Measurements from ENCODE around the gene LHFPL6. TPM values are rescaled to one million over a fixed set of nuclear protein-coding genes. Genes with fewer than 3 reads are reported as not detected.

The LHFPL6 gene
- total RNA-seq, 1 donor: 45.2 TPM

DNA sequence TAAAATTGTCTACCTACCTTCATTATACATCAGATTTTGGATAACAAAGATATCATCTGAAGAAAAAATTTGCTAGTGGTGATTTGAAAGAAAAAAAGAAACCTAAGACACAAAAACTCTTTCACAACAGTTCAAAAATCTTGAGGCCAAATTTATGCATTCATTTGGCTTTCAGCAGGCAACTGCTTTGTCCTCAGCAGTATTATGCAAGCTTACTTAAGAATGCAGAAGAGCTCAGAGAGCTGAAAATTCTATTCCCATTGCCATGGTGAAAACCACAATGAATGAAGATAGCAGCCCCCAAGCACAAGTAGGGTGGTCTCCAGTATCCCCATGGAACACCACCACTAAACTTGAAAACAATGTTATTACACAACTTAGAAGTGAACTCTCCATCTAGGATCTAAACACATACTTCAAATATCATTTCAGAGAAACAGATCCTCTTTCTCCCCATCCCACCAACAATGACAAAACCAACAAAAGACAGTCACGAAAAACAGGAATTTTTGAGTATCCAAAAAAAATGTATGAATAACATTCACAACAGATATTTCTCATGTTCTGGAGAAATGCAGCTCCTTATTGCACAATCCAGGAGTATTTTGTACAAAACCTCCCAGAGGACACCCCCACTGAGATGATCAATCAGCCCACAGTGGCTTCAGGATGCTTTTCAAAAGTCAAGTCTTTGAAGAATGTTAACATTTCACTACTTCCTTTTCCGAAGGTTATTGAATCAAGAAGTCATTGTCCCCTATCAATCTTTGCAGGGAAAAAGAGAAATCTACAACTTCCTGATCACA is 192.7 kb downstream of the LHFPL6 start:
- TF ChIP-seq, protein P1, sequence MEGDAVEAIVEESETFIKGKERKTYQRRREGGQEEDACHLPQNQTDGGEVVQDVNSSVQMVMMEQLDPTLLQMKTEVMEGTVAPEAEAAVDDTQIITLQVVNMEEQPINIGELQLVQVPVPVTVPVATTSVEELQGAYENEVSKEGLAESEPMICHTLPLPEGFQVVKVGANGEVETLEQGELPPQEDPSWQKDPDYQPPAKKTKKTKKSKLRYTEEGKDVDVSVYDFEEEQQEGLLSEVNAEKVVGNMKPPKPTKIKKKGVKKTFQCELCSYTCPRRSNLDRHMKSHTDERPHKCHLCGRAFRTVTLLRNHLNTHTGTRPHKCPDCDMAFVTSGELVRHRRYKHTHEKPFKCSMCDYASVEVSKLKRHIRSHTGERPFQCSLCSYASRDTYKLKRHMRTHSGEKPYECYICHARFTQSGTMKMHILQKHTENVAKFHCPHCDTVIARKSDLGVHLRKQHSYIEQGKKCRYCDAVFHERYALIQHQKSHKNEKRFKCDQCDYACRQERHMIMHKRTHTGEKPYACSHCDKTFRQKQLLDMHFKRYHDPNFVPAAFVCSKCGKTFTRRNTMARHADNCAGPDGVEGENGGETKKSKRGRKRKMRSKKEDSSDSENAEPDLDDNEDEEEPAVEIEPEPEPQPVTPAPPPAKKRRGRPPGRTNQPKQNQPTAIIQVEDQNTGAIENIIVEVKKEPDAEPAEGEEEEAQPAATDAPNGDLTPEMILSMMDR (IDR thresholded peaks at IDR 0.05; ENCODE audit: insufficient read depth, low read length): no peak
- DNase-seq (ENCODE audit: low read depth): peak; percentile 94
- no peak overlapping the region for H3K4me3 ChIP-seq (ENCODE audit: low read depth, low read length)

DNA sequence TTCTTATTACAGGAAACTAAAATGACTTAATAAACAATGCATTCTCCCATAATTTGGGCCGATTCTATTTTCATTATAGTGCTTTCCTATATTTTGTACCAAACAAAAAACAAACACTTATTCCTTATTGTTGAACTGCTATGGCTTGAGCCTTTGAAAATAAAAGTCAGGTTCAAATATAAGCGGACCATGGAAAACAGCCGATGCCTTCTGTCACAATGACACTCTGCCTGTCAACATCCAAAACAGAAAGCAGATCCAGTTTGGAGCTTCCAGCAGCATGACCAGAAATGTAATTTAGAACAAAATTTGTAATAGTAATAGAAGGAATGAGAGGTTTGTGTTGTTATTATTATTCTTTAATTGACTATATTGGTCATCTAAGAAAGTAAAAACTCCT is 194.5 kb downstream of the LHFPL6 start:
- no peak for DNase-seq (ENCODE audit: low read depth)
- no peak overlapping the region for H3K4me3 ChIP-seq (ENCODE audit: low read depth, low read length)
- TF ChIP-seq, protein P1 (IDR thresholded peaks at IDR 0.05; ENCODE audit: insufficient read depth, low read length): no peak

DNA sequence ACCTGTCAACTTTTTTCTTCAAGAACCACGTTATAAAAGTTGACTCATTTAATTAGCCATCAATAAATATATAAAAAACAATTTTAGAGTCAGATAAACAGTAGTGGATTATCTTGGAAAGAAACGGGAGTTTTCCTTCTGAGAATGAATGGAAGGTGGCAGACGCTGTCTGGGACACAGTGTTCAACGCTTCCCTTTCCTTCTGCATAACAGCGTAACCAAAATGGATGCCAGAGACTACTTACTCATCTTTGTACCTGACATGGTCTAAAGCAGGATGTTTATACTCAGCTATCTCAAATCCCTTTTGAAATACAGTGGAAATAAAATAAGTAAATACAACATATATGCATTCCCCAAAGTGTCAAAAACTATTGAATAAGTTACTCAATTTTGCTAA is 195.2 kb downstream of the LHFPL6 start:
- H3K4me3 ChIP-seq (ENCODE audit: low read depth, low read length): no peak overlapping the region
- DNase-seq (ENCODE audit: low read depth): no peak
- TF ChIP-seq, protein P1 (IDR thresholded peaks at IDR 0.05; ENCODE audit: insufficient read depth, low read length): no peak

DNA sequence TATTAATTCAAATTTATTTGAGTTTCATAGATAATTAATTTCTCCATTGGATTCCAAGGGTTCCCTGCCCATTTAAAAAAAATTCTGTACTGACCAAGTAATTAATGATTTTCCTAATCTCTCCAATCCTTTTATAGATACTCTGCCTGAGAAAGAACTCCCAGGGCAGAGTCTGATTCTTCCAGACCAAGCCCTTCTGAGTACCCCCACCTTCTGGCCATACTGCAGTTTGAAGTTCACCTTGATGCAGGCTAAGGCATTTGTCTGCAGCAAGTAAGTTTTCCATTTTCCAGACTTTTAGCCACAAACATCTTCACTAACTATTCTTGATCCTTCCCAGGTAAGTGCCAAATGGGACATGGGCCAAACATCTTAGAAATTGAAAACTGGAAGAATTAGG is 195.9 kb downstream of the LHFPL6 start:
- TF ChIP-seq, protein P1 (IDR thresholded peaks at IDR 0.05; ENCODE audit: insufficient read depth, low read length): no peak
- no peak for DNase-seq (ENCODE audit: low read depth)
- H3K4me3 ChIP-seq (ENCODE audit: low read depth, low read length): no peak overlapping the region

DNA sequence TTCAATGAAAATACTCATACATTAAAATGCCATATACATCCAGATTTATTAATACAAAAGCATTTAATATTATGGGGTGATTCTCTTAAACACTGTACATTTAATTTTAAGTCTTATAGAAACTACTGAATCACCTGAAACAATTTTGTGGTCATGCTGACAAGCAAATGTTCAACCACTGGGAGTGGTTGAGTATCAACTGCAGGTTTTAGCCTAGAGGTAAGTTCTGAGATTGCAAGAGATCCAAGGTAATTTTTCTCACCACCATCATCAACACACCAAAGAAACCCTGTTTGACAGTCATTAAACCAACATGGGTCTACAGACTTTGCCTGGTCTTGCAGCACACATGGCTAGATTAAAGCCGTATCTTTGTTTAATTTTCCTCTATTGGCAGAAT is 196.3 kb downstream of the LHFPL6 start:
- TF ChIP-seq, protein P1 (IDR thresholded peaks at IDR 0.05; ENCODE audit: insufficient read depth, low read length): peak; percentile 15
- no peak for DNase-seq (ENCODE audit: low read depth)
- H3K4me3 ChIP-seq (ENCODE audit: low read depth, low read length): no peak overlapping the region

DNA sequence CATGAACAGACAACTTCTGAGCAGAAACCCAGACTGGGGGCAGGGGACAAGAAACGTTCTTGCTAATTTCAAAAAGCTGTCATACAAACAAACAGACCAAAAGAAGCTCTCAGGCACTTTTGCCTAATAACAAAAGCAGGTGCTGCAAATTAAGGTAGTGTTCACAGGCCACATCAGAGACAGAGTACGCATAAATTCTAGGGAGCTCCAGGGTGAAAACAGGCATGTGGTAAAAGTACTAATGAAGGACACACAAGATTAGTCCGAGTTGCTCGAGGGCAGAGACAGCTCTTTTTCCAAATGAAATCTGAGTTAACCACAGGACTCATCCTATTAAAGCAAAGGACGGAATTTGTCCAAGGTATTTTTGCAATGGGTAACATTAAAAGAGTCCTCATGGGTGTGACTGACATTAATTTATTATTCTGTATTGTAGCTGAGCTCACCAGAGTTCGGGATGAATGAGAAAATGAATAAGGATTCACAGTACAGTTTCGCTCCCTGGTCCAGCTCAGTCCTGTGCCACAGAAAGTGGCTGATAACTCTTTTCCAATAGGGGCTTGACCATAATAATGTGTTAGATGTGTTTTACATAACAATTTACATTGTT is 197.3 kb downstream of the LHFPL6 start:
- TF ChIP-seq, protein P1 (IDR thresholded peaks at IDR 0.05; ENCODE audit: insufficient read depth, low read length): no peak
- DNase-seq (ENCODE audit: low read depth): no peak
- H3K4me3 ChIP-seq (ENCODE audit: low read depth, low read length): no peak overlapping the region
